Activated naive CD8-positive, alpha-beta T cell treated with anti-CD3 and anti-CD28 coated beads, Interleukin-2, amount 50 U/mL, for 24 hours (primary cell): Measurements from ENCODE around the gene LGALS14.
"Not testable (repeated sequence)": the region's sequence is repeated elsewhere in the genome, so short reads cannot be mapped to it uniquely, and the experiment has no call there.

Experiments used
- ATAC-seq: fragments of 150-1000 bp; cut with Tn5 transposase; one replicate; pipeline ENCODE4 v1.10.0; 2021
- DNase-seq: peaks from one replicate; pipeline ENCODE4 v3.0.0; 2021
- H3K27ac Mint-ChIP-seq: one replicate; pipeline ENCODE4 v1.8.0; 2021; ENCODE audit warnings: mild to moderate bottlenecking, mixed read lengths
- H3K27me3 Mint-ChIP-seq: one replicate; pipeline ENCODE4 v1.8.0; 2021; ENCODE audit warnings: mixed read lengths
- H3K36me3 Mint-ChIP-seq: one replicate; pipeline ENCODE4 v1.8.0; 2021; ENCODE audit warnings: low read depth, mixed read lengths
- H3K4me1 Mint-ChIP-seq: one replicate; pipeline ENCODE4 v1.8.0; 2021; ENCODE audit warnings: mixed read lengths
- H3K4me3 Mint-ChIP-seq: one replicate; pipeline ENCODE4 v1.8.0; 2021; ENCODE audit warnings: mild to moderate bottlenecking, moderate library complexity, mixed read lengths
- H3K9me3 Mint-ChIP-seq: one replicate; pipeline ENCODE4 v1.8.0; 2021; ENCODE audit warnings: mixed read lengths

The LGALS14 gene

DNA sequence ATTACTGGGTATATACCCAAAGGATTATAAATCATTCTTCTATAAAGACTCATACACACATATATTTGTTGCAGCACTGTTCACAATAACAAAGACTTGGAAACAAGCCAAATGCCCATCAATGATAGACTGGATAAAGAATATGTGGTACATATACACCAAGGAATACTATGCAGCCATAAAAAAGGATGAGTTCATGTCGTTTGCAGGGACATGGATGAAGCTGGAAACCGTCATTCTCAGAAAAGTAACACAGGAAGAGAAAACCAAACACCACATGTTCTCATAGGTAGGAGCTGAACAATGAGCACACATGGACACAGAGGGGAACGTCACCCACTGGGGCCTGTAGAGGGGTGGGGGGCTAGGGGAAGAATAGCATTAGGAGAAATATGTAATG is 15.9 kb downstream of the LGALS14 start:
- ATAC-seq, H3K36me3 Mint-ChIP-seq, H3K4me1 Mint-ChIP-seq, H3K4me3 Mint-ChIP-seq, DNase-seq, H3K9me3 Mint-ChIP-seq, H3K27ac Mint-ChIP-seq: not testable (repeated sequence)
- peaks cover 59% of the 10 kb centered on the region for H3K27me3 Mint-ChIP-seq

DNA sequence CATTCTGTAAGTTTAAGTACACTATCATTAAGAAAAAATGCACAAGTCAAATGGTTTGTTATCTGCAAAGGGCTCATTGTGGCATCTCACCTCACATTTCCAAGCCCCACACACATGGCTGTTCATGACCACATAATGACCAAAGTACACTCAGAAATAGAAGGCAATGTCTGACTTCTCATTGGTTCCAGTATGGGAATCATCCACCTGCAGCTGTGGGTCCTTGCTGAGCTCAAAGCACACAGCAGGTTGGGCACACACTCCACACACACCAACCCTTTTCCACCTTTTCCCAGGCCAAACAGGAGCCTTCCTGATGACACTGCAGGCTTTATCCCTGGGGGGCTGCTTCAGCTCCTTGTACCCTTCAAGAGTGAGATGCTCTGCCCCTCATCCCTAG is 21.7 kb downstream of the LGALS14 start:
- DNase-seq, result no peak

DNA sequence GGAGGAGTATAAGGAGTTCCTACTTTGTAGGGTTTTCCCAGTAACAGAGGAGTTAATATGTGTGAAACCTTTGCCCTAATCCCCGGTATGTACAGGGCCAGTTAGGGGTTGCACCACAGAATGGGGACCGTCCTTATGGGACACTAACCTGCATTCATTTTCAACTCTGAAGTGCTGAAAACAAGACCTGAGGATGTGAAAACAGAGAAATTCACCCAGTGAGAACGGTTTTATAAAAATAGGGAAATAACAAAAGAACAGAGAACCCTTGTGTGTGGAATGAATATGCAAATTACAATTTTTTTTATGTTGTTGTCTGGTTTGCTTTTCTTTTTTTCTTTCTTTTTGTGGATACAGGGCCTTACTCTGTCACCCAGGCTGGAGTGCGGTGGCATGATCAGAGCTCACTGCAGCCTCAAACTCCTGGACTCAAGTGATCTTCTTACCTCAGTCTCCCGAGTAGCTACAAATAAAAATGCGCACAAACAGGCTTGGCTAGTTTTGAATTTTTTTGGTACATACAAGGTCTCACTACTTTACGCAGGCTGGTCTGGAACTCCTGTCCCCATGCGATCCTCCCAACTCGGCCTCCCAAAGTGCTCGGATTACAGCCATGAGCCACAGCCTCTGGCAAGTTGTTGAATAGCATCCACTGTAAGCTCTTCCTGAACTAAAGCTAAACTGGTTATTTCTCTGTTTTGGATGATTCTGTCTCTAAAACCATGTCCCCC is 23.0 kb downstream of the LGALS14 start:
- H3K4me3 Mint-ChIP-seq, result no peak overlapping the region
- H3K36me3 Mint-ChIP-seq, result no peaks in the 10 kb centered on the region
- H3K27ac Mint-ChIP-seq, result no peak overlapping the region

More for the DNA sequence above, 21.7 kb downstream of the LGALS14 start:
- H3K36me3 Mint-ChIP-seq, result no peaks in the 10 kb centered on the region
- ATAC-seq, result no peak
- H3K27me3 Mint-ChIP-seq, result peaks cover 35% of the 10 kb centered on the region
- no peak overlapping the region for H3K4me3 Mint-ChIP-seq
- no peak overlapping the region for H3K27ac Mint-ChIP-seq
- H3K9me3 Mint-ChIP-seq, result no peaks in the 10 kb centered on the region
- H3K4me1 Mint-ChIP-seq, result no peaks in the 10 kb centered on the region

DNA sequence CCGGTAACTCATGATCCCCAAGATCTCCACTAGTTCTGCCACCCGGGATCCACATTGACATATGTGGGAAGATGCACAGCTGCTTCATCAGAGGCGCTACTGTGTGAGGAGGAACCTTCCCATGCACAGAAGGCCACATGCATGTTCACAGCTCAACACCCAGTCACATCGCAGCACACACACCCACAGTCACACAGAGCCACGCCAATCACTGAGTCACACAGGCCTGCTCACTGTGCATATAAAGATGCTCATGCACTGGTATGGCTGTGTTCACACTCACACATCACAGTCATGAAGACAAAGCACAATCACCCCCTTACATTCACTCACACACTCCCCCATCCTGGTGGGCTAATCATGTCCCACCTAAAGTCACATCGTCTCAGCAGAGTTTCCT is 23.8 kb downstream of the LGALS14 start:
- Mint-ChIP-seq H3K4me1 (no peaks in the 10 kb centered on the region), H3K27me3 (peaks cover 22% of the 10 kb centered on the region), H3K4me3 (no peak overlapping the region), H3K27ac (no peak overlapping the region), H3K9me3 (peaks cover 1% of the 10 kb centered on the region), H3K36me3 (no peaks in the 10 kb centered on the region)
- no peak for ATAC-seq
- DNase-seq, result no peak

More for the DNA sequence above, 23.0 kb downstream of the LGALS14 start:
- H3K27me3 Mint-ChIP-seq, result peaks cover 30% of the 10 kb centered on the region
- ATAC-seq, result no peak
- no peaks in the 10 kb centered on the region for H3K9me3 Mint-ChIP-seq
- DNase-seq, result no peak
- no peaks in the 10 kb centered on the region for H3K4me1 Mint-ChIP-seq

DNA sequence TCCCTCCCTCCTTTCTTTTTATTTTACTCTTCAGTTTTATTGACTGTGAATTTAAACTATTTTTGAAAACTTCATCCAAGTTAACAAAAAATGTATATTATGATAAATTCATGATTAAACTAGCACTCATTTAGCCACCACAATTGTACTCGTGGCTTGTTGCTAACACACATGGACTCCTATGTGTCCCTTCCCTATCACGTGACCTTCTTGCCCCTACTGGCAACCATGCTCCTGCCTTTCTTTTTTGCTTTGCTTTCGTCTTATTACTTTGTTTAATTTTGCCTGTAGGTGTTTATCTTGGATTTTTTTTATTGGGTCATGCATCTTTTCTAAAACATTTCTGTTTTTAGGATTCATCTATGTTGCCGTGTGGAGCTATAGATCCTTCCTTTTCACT is 25.3 kb downstream of the LGALS14 start:
- Mint-ChIP-seq H3K27me3 (peaks cover 12% of the 10 kb centered on the region), H3K4me3 (no peak overlapping the region), H3K36me3 (no peaks in the 10 kb centered on the region), H3K4me1 (no peaks in the 10 kb centered on the region), H3K9me3 (peaks cover 3% of the 10 kb centered on the region), H3K27ac (no peak overlapping the region)
- ATAC-seq (no peak), DNase-seq (no peak)

DNA sequence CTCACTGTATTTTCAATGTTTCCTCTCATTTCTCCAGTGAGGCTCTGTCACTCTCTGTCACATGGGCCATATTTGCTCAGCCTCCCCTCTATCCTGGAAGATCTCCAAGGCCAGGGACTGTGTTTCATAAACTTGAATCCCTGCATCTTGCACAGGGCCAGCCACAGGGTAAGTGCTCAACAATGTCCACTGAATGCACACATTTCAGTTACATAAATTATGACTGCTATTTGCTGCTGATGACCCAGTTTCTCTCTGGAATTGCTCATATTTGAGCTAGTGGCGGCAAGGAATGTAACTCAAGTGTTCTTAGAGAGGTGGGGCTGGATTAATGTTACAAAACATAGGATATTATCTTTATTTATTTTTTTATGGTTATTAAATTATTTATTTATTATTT is 27.4 kb downstream of the LGALS14 start:
- Mint-ChIP-seq H3K9me3 (peaks cover 3% of the 10 kb centered on the region), H3K27me3 (peaks cover 9% of the 10 kb centered on the region)
- ATAC-seq, result no peak

DNA sequence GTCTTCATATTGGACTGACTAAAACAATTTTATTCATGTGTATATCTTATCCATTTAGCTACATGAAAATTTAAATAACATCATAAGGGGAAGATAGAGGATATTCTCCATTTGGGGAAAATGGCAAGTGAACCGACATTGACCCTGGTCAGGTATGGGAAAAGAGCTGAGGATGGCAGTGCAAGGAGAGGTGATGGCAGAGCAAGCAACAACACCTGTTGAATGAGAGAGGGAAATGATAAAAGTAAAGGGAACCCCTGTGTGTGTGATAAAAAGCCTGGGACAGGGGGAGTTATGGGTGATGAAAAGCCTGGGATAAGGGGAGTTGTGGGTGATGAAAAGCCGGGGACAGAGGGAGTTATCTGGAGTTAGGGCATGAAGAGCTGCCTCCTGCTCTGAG is 29.6 kb downstream of the LGALS14 start:
- H3K9me3 Mint-ChIP-seq, result peaks cover 3% of the 10 kb centered on the region
- peaks cover 8% of the 10 kb centered on the region for H3K27me3 Mint-ChIP-seq
- DNase-seq, result no peak
- no peak overlapping the region for H3K27ac Mint-ChIP-seq
- no peak for ATAC-seq
- H3K36me3 Mint-ChIP-seq, result no peaks in the 10 kb centered on the region
- H3K4me1 Mint-ChIP-seq, result peaks cover 8% of the 10 kb centered on the region
- H3K4me3 Mint-ChIP-seq, result no peak overlapping the region

More for the DNA sequence above, 27.4 kb downstream of the LGALS14 start:
- H3K27ac Mint-ChIP-seq, result no peak overlapping the region
- H3K36me3 Mint-ChIP-seq, result no peaks in the 10 kb centered on the region
- DNase-seq, result no peak
- no peak overlapping the region for H3K4me3 Mint-ChIP-seq
- H3K4me1 Mint-ChIP-seq, result peaks cover 8% of the 10 kb centered on the region

DNA sequence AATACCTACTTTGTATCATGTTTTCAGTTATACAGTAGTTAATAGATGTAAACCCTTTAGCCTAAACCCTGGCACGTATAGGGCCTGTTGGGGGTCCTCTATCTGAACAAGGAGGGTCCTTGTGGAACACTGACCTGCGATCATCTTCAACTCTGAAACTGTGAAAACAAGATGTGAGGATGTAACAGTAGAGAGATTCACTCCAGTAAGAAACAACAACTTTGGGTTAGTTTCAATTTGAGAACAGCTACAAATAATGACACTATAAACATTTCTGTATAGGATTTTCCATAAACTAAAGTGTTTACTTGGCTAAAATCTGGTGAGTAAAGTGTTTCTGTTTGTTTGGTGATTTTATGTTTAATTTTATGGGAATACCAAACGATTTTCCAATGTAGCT is 31.4 kb downstream of the LGALS14 start:
- no peak for ATAC-seq
- Mint-ChIP-seq H3K27ac (no peak overlapping the region), H3K36me3 (no peaks in the 10 kb centered on the region), H3K4me3 (no peak overlapping the region), H3K4me1 (peaks cover 17% of the 10 kb centered on the region), H3K27me3 (peaks cover 11% of the 10 kb centered on the region), H3K9me3 (peaks cover 3% of the 10 kb centered on the region)
- no peak for DNase-seq

DNA sequence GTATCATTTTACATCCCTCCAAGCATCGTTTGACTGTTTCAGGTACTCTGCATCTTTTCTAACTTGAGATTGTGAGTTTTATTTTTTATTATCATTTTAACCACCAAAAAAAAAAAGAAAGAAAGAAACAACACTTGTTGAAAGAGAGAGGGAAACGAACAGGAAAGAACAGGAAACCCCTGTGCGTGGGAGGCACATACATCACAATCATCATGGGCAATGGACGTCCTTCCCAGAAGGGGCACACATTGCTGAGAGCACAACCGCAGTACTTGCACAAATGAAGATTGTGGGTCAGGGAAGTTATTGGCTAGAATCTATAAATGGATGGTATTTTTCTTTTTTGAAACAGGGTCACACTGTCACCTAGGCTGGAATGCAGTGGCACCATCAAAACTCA is 31.8 kb downstream of the LGALS14 start:
- no peak overlapping the region for H3K4me3 Mint-ChIP-seq
- no peak overlapping the region for H3K27ac Mint-ChIP-seq
- peaks cover 3% of the 10 kb centered on the region for H3K9me3 Mint-ChIP-seq
- no peak for DNase-seq
- peaks cover 19% of the 10 kb centered on the region for H3K4me1 Mint-ChIP-seq
- H3K27me3 Mint-ChIP-seq, result peaks cover 11% of the 10 kb centered on the region
- ATAC-seq, result no peak
- H3K36me3 Mint-ChIP-seq, result no peaks in the 10 kb centered on the region

DNA sequence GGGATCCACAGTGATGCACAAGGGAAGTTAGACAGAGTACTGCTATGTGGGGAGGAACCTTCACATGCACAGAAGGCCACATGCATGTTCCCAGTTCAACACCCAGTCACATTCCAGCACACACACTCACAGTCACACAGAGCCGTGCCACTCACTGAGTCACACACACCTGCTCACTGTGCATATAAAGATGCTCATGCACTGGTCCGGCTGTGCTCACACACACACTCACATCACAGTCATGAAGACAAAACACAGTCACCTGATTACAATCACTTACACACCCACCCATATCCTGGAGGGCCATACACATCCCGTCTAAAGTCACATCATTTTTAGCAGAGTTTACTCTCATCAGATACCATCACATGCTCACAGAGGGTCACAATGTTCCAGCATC is 33.1 kb downstream of the LGALS14 start:
- DNase-seq (no peak), ATAC-seq (no peak)
- Mint-ChIP-seq H3K27me3 (peaks cover 15% of the 10 kb centered on the region), H3K4me3 (no peak overlapping the region), H3K36me3 (no peaks in the 10 kb centered on the region), H3K9me3 (peaks cover 3% of the 10 kb centered on the region), H3K4me1 (peaks cover 22% of the 10 kb centered on the region), H3K27ac (no peak overlapping the region)

DNA sequence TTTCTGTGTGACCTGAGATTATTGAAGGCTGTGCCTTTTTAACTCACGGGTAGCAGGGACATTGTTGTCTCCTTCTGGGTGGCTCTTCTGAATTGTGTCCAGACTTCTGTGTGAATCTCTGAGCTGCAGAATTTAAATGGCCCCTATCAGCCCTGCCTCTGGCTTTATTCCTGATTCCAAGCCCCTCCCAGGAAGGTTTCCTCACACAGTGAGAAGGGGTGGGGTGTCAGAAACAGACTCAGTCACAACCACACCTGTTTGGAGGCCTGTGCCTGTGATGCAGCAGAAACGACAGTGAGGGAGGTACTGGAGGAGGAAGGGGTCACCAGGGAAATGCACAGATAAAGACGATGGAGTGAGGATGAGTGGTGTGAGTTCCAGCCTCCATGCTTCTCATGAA is 33.6 kb downstream of the LGALS14 start, which contains the start of gene CLC:
Gene CLC, minus strand, starts transcription at position 139 of the 400 bp plus-strand sequence. Its CDS starts 77 bp downstream, at position 62.
- Mint-ChIP-seq H3K4me3 (no peak within 1 kb of the TSS), H3K27me3 (peaks cover 18% of the 10 kb centered on the region)

DNA sequence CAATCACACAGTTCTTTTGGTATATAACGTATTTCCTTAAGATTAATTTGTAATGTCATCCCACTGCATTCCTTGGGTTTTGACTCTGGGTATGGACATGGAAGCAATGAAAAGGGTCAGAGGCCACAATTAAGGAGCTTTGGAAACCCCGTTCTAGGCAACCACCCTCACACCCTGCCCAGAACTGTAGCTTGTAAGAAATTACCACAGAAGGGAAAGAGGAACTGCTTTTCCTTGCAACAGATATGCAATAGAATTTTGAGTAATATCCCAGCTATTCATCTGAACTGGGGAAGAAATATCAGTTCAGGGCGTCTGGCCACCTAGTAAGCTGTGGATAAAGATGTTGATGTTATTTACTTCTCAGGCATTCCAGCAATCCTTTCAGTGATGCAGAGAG is 34.5 kb downstream of the LGALS14 start:
- no peak overlapping the region for H3K4me3 Mint-ChIP-seq
- H3K27me3 Mint-ChIP-seq, result peaks cover 24% of the 10 kb centered on the region
- H3K4me1 Mint-ChIP-seq, result peaks cover 22% of the 10 kb centered on the region
- no peaks in the 10 kb centered on the region for H3K9me3 Mint-ChIP-seq
- ATAC-seq (no peak), DNase-seq (no peak)
- H3K36me3 Mint-ChIP-seq, result no peaks in the 10 kb centered on the region
- H3K27ac Mint-ChIP-seq, result no peak overlapping the region

More for the DNA sequence above, 33.6 kb downstream of the LGALS14 start, which contains the start of gene CLC:
- DNase-seq, result no peak
- no peak for ATAC-seq
- H3K27ac Mint-ChIP-seq, result no peak within 1 kb of the TSS
- H3K9me3 Mint-ChIP-seq, result peaks cover 3% of the 10 kb centered on the region
- no peaks in the 10 kb centered on the region for H3K36me3 Mint-ChIP-seq
- peaks cover 22% of the 10 kb centered on the region for H3K4me1 Mint-ChIP-seq

DNA sequence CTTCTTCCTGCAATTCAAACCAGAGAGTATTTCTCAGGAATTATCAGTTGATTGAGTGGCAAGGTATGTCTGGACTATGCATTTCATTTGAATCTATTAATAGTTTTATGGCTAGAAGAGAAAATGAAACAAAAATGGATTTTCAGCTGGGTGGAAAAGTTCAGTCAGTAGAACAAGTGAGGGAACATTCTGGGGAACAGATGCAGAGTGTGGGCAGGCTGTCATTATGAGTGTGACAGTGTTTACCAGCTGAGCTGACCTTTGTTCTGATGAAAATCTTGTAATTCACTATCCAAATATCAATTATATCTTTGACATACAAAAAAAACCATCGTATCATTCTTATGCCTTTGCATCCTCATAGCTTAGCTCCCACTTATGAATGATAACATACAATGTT is 36.1 kb downstream of the LGALS14 start:
- H3K4me3 Mint-ChIP-seq, result no peak overlapping the region
- no peaks in the 10 kb centered on the region for H3K9me3 Mint-ChIP-seq
- peak overlapping the region; percentile 20 for H3K27ac Mint-ChIP-seq
- H3K4me1 Mint-ChIP-seq, result peaks cover 22% of the 10 kb centered on the region
- H3K27me3 Mint-ChIP-seq, result peaks cover 29% of the 10 kb centered on the region
- ATAC-seq, result peak; percentile 69
- DNase-seq, result peak; percentile 4
- H3K36me3 Mint-ChIP-seq, result no peaks in the 10 kb centered on the region

DNA sequence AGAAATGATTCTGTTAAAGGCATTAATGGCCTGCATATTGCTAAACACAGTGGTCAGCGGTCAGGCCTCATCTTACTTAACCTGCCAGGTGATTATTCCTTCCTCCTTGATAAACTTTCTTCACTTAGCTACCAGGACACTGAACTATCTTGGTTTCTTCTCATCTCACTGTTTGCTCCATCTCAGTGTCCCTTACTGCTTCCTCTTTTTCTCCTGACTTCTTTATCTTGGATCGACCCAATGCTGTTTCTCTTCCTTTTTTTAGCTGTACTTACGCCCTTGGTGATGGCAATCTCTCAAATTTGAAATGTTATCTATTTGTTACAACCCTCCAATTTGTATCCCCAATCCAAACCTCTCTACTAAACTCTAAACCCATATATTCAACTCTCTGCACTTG is 41.4 kb downstream of the LGALS14 start:
- no peak for ATAC-seq
- no peaks in the 10 kb centered on the region for H3K9me3 Mint-ChIP-seq
- no peak for DNase-seq
- no peak overlapping the region for H3K27ac Mint-ChIP-seq
- H3K4me3 Mint-ChIP-seq, result no peak overlapping the region
- peaks cover 39% of the 10 kb centered on the region for H3K27me3 Mint-ChIP-seq
- no peaks in the 10 kb centered on the region for H3K36me3 Mint-ChIP-seq
- H3K4me1 Mint-ChIP-seq, result peaks cover 6% of the 10 kb centered on the region

DNA sequence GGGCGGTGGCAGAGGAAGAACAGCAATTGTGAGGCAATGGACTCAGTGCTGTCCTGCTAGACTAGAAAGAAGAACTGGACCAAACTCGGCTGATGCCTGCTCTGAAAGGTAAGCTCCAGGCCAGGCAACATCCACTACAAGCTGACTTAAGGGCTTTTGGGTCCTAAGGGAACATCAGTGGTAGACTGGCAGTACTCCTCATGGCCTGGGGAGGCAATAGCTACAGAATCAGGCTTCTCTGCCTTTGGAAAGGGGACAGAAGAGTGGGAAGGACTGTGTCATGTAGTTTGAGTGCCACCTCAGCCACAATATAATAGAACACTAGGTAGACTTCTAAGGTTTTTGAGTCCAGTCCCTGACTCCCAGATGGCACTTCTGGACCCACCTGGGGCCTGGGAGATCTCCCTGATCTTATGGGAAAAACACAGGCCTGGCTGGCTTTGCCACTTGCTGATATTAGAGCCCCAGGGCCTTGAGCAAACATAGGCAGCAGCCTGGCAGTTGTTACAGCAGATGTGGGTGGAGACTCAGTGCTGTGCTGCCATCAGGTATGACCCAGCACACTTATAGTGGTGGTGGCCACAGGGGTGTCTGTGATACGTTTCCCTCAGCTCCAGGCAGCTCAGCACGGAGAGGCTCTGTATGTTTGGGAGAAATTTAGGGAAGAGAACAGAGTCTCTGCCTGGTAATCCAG is 42.7 kb downstream of the LGALS14 start:
- Mint-ChIP-seq H3K4me3 (no peak overlapping the region), H3K27me3 (peaks cover 36% of the 10 kb centered on the region), H3K36me3 (no peaks in the 10 kb centered on the region), H3K27ac (no peak overlapping the region), H3K4me1 (no peaks in the 10 kb centered on the region), H3K9me3 (no peaks in the 10 kb centered on the region)
- ATAC-seq (no peak), DNase-seq (no peak)
